ENCODE measurements around the gene OR8J3.

The OR8J3 gene

GRCh38 chr11:56172256-56172830 lies 32.3 kb upstream of the OR8J3 start:
- H3K9me3 ChIP-seq (ENCODE audit: insufficient read depth, low read length, severe bottlenecking), result no peaks in the 10 kb centered on the region
- no peaks in the 10 kb centered on the region for H3K79me2 ChIP-seq (ENCODE audit: insufficient read depth, low read length)
- H3K36me3 ChIP-seq (ENCODE audit: insufficient read depth, low read length), result no peaks in the 10 kb centered on the region
- no peak overlapping the region for H3K4me3 ChIP-seq (ENCODE audit: low read depth in 1 of 2, low read length in 2 of 2)
- no peak overlapping the region for H2AFZ ChIP-seq (ENCODE audit: low read depth, low read length)
- no peak for TF ChIP-seq CTCF (IDR thresholded peaks at IDR 0.05; ENCODE audit: borderline replicate concordance, extremely low read depth, low read length, poor library complexity, severe bottlenecking)
- TF ChIP-seq EZH2 (IDR thresholded peaks at IDR 0.05; ENCODE audit: borderline replicate concordance, low read depth, low read length, severe bottlenecking), result no peak
- DNase-seq (no peak), ATAC-seq (ENCODE audit: insufficient read depth, low read depth) (no peak)
- H3K27me3 ChIP-seq (ENCODE audit: insufficient read depth, low read length, poor library complexity), result no peaks in the 10 kb centered on the region
- no peak overlapping the region for H3K9ac ChIP-seq (ENCODE audit: low read depth, low read length)
- no peaks in the 10 kb centered on the region for H3K4me1 ChIP-seq (ENCODE audit: insufficient read depth, low read length)
- H3K4me2 ChIP-seq (ENCODE audit: insufficient read depth, low read length), result no peak overlapping the region
- no peak overlapping the region for H3K27ac ChIP-seq (ENCODE audit: low read length)
- H4K20me1 ChIP-seq (ENCODE audit: insufficient read depth, low read length), result no peaks in the 10 kb centered on the region

GRCh38 chr11:56163804-56164203 lies 23.8 kb upstream of the OR8J3 start:
- Histone ChIP-seq H3K36me3 (ENCODE audit: insufficient read depth, low read length) (no peaks in the 10 kb centered on the region), H3K79me2 (ENCODE audit: insufficient read depth, low read length) (no peaks in the 10 kb centered on the region), H3K4me3 (ENCODE audit: low read depth in 1 of 2, low read length in 2 of 2) (no peak overlapping the region), H3K4me2 (ENCODE audit: insufficient read depth, low read length) (no peak overlapping the region), H3K9ac (ENCODE audit: low read depth, low read length) (no peak overlapping the region), H3K4me1 (ENCODE audit: insufficient read depth, low read length) (no peaks in the 10 kb centered on the region), H3K9me3 (ENCODE audit: insufficient read depth, low read length, severe bottlenecking) (no peaks in the 10 kb centered on the region), H3K27ac (ENCODE audit: low read length) (no peak overlapping the region), H3K27me3 (ENCODE audit: insufficient read depth, low read length, poor library complexity) (no peaks in the 10 kb centered on the region), H4K20me1 (ENCODE audit: insufficient read depth, low read length) (no peaks in the 10 kb centered on the region), H2AFZ (ENCODE audit: low read depth, low read length) (no peak overlapping the region)
- DNase-seq (no peak), ATAC-seq (ENCODE audit: insufficient read depth, low read depth) (no peak)
- TF ChIP-seq EZH2 (IDR thresholded peaks at IDR 0.05; ENCODE audit: borderline replicate concordance, low read depth, low read length, severe bottlenecking), result no peak

GRCh38 chr11:56160217-56160616 lies 20.2 kb upstream of the OR8J3 start, which contains the start of gene OR8K5:
OR8K5 (minus strand) TSS chr11:56160317; CDS start chr11:56160317, 0 bp downstream.
- no peak within 1 kb of the TSS for H3K27ac ChIP-seq (ENCODE audit: low read length)
- H3K36me3 ChIP-seq (ENCODE audit: insufficient read depth, low read length), result no peaks in the 10 kb centered on the region
- H2AFZ ChIP-seq (ENCODE audit: low read depth, low read length), result no peak within 1 kb of the TSS
- no peaks in the 10 kb centered on the region for H3K27me3 ChIP-seq (ENCODE audit: insufficient read depth, low read length, poor library complexity)
- no peak within 1 kb of the TSS for H3K9ac ChIP-seq (ENCODE audit: low read depth, low read length)
- DNase-seq, result no peak
- TF ChIP-seq CTCF (IDR thresholded peaks at IDR 0.05; ENCODE audit: borderline replicate concordance, extremely low read depth, low read length, poor library complexity, severe bottlenecking), result no peak
- no peak for TF ChIP-seq EZH2 (IDR thresholded peaks at IDR 0.05; ENCODE audit: borderline replicate concordance, low read depth, low read length, severe bottlenecking)
- no peak within 1 kb of the TSS for H3K4me2 ChIP-seq (ENCODE audit: insufficient read depth, low read length)
- no peak for ATAC-seq (ENCODE audit: insufficient read depth, low read depth)
- H3K4me3 ChIP-seq (ENCODE audit: low read depth in 1 of 2, low read length in 2 of 2), result no peak within 1 kb of the TSS
- no peaks in the 10 kb centered on the region for H3K9me3 ChIP-seq (ENCODE audit: insufficient read depth, low read length, severe bottlenecking)
- no peaks in the 10 kb centered on the region for H3K79me2 ChIP-seq (ENCODE audit: insufficient read depth, low read length)
- no peaks in the 10 kb centered on the region for H4K20me1 ChIP-seq (ENCODE audit: insufficient read depth, low read length)
- H3K4me1 ChIP-seq (ENCODE audit: insufficient read depth, low read length), result no peaks in the 10 kb centered on the region

- ATAC-seq (ENCODE audit: insufficient read depth, low read depth), result no peak
- H3K9ac ChIP-seq (ENCODE audit: low read depth, low read length), result no peak overlapping the region
- no peaks in the 10 kb centered on the region for H3K9me3 ChIP-seq (ENCODE audit: insufficient read depth, low read length, severe bottlenecking)
These were observed 12.3 kb upstream of the OR8J3 start for GRCh38 chr11:56152333-56152732.

More at GRCh38 chr11:56152333-56152732, 12.3 kb upstream of the OR8J3 start:
- no peak overlapping the region for H2AFZ ChIP-seq (ENCODE audit: low read depth, low read length)
- H3K36me3 ChIP-seq (ENCODE audit: insufficient read depth, low read length), result no peaks in the 10 kb centered on the region
- no peaks in the 10 kb centered on the region for H3K4me1 ChIP-seq (ENCODE audit: insufficient read depth, low read length)
- no peaks in the 10 kb centered on the region for H4K20me1 ChIP-seq (ENCODE audit: insufficient read depth, low read length)
- DNase-seq, result no peak
- TF ChIP-seq EZH2 (IDR thresholded peaks at IDR 0.05; ENCODE audit: borderline replicate concordance, low read depth, low read length, severe bottlenecking) (no peak), CTCF (IDR thresholded peaks at IDR 0.05; ENCODE audit: borderline replicate concordance, extremely low read depth, low read length, poor library complexity, severe bottlenecking) (no peak)
- H3K27me3 ChIP-seq (ENCODE audit: insufficient read depth, low read length, poor library complexity), result no peaks in the 10 kb centered on the region
- H3K4me2 ChIP-seq (ENCODE audit: insufficient read depth, low read length), result no peak overlapping the region
- H3K27ac ChIP-seq (ENCODE audit: low read length), result no peak overlapping the region
- no peak overlapping the region for H3K4me3 ChIP-seq (ENCODE audit: low read depth in 1 of 2, low read length in 2 of 2)
- H3K79me2 ChIP-seq (ENCODE audit: insufficient read depth, low read length), result no peaks in the 10 kb centered on the region

Measured in DND-41 (cell line).